H1 (cell line): Measurements from ENCODE around the gene RAB44. TPM values are rescaled to one million over a fixed set of nuclear protein-coding genes. Genes with fewer than 3 reads are reported as not detected.

Experiments
- CTCF ChIA-PET: fragments of 300-600 bp; sonication (Branson Sonifier 250); formaldehyde crosslinking; loops from one replicate; lab custom pipeline; 2021; ENCODE audit not compliant: partially characterized antibody; lab: Charles Lee
- POLR2A ChIA-PET: fragments of 300-600 bp; sonication (Branson Sonifier 250); formaldehyde crosslinking; loops from one replicate; lab custom pipeline; 2021; ENCODE audit warnings: inconsistent platforms; ENCODE audit not compliant: partially characterized antibody; lab: Charles Lee
- DNase-seq, 2 experiments: peaks; one replicate each; pipeline versions ENCODE4 v3.0.0 to v3.0.0-alpha.2; 2010 to 2022; ENCODE audit warnings: low spot score in 2 of 2, low read depth in 1 of 2, mixed read lengths in 1 of 2
- FAIRE-seq: peaks from 2 replicates; lab custom pipeline; 2011; peaks lifted over from hg19 to GRCh38; lab: Jason Lieb, UNC
- H2AFZ ChIP-seq: 2 replicates; pipeline ENCODE4 v1.8.1; 2012; ENCODE audit warnings: low read length, inconsistent platforms
- H2AK5ac ChIP-seq: 2 replicates; pipeline ENCODE4 v1.6.1; 2013; ENCODE audit warnings: low read depth, low read length
- H2BK120ac ChIP-seq: replicated peaks from 2 replicates; pipeline ENCODE3; 2013; ENCODE audit warnings: low read depth, low read length, inconsistent platforms
- H2BK12ac ChIP-seq: 2 replicates; pipeline ENCODE4 v1.6.1; 2013; ENCODE audit warnings: low read depth, low read length
- H2BK15ac ChIP-seq: 2 replicates; pipeline ENCODE4 v1.6.1; 2013; ENCODE audit warnings: low read length
- H2BK20ac ChIP-seq: 2 replicates; pipeline ENCODE4 v1.6.1; 2013; ENCODE audit warnings: low read length
- H2BK5ac ChIP-seq: 2 replicates; pipeline ENCODE4 v1.6.1; 2013; ENCODE audit warnings: low read depth, low read length
- H3K14ac ChIP-seq: 2 replicates; pipeline ENCODE4 v1.6.1; 2013; ENCODE audit warnings: inconsistent platforms; ENCODE audit not compliant: insufficient read length
- H3K18ac ChIP-seq: 2 replicates; pipeline ENCODE4 v1.6.1; 2013; ENCODE audit warnings: low read length; ENCODE audit errors: extremely low read depth
- H3K23ac ChIP-seq: 2 replicates; pipeline ENCODE4 v1.6.1; 2013; ENCODE audit warnings: inconsistent platforms; ENCODE audit not compliant: insufficient read length
- H3K23me2 ChIP-seq: 2 replicates; pipeline ENCODE4 v1.6.1; 2013; ENCODE audit warnings: low read depth, low read length
- H3K27ac ChIP-seq: 2 replicates; pipeline ENCODE4 v1.6.1; 2011; ENCODE audit warnings: low read depth, low read length, inconsistent platforms
- H3K27me3 ChIP-seq, 4 experiments: replicated peaks in 1 of 4; 1 replicate in 1 of 4; 2 replicates in 3 of 4; pipeline versions ENCODE4 v1.6.1 to v1.8.1; 2011 to 2013; ENCODE audit warnings: low read length in 3 of 4, mild to moderate bottlenecking in 3 of 4, inconsistent platforms in 2 of 4, mixed read lengths in 2 of 4, moderate library complexity in 1 of 4; ENCODE audit not compliant: control insufficient read depth in 3 of 4, insufficient read depth in 3 of 4; ENCODE audit errors: extremely low read depth in 1 of 4
- H3K36me3 ChIP-seq, 4 experiments: 2 replicates each; pipeline versions ENCODE4 v1.6.1 to v1.8.1; 2011 to 2013; ENCODE audit warnings: mild to moderate bottlenecking in 4 of 4, low read length in 3 of 4, moderate library complexity in 2 of 4, control low read depth in 1 of 4, inconsistent platforms in 1 of 4; ENCODE audit not compliant: insufficient read depth in 4 of 4, control insufficient read depth in 2 of 4
- H3K4ac ChIP-seq: replicated peaks from 2 replicates; pipeline ENCODE3; 2013; ENCODE audit warnings: low read length, low read depth, mixed read lengths, inconsistent platforms; ENCODE audit not compliant: insufficient read length
- H3K4me1 ChIP-seq, 4 experiments: replicated peaks in 1 of 4; 1 replicate in 1 of 4; 2 replicates in 3 of 4; pipeline versions ENCODE4 v1.6.1 to v1.8.1; 2011 to 2013; ENCODE audit warnings: low read length in 3 of 4, inconsistent platforms in 2 of 4, mixed read lengths in 1 of 4; ENCODE audit not compliant: insufficient read depth in 4 of 4, control insufficient read depth in 3 of 4
- H3K4me2 ChIP-seq, 2 experiments: 2 replicates each; pipeline versions ENCODE4 v1.6.1 to v1.8.1; 2011 to 2013; ENCODE audit warnings: low read depth in 2 of 2, low read length in 2 of 2, control low read depth in 1 of 2, inconsistent platforms in 1 of 2, mild to moderate bottlenecking in 1 of 2; ENCODE audit not compliant: insufficient read depth in 1 of 2
- H3K4me3 ChIP-seq, 4 experiments: fragments of 200-600, 300-600 bp in 1 of 4; sonication (generic), shearing (Covaris generic), sonication (Bioruptor Twin) in 1 of 4; 2 replicates each; pipeline versions ENCODE4 v1.5.1 to v1.8.1; 2011 to 2016; ENCODE audit warnings: low read length in 4 of 4, low read depth in 3 of 4, control low read depth in 2 of 4, inconsistent platforms in 2 of 4, mild to moderate bottlenecking in 2 of 4, mixed read lengths in 1 of 4, moderate library complexity in 1 of 4; ENCODE audit not compliant: insufficient read depth in 2 of 4; ENCODE audit errors: extremely low read depth in 1 of 4
- H3K56ac ChIP-seq: replicated peaks from 2 replicates; pipeline ENCODE3; 2013; ENCODE audit warnings: low read depth, mild to moderate bottlenecking, mixed read lengths, low read length, inconsistent platforms; ENCODE audit not compliant: insufficient read length
- H3K79me1 ChIP-seq: 2 replicates; pipeline ENCODE4 v1.6.1; 2013; ENCODE audit warnings: low read depth, low read length, control low read depth
- H3K79me2 ChIP-seq, 2 experiments: 2 replicates each; pipeline versions ENCODE4 v1.6.1 to v1.8.1; 2012 to 2013; ENCODE audit warnings: low read length in 2 of 2, mild to moderate bottlenecking in 2 of 2, inconsistent platforms in 1 of 2; ENCODE audit not compliant: insufficient read depth in 2 of 2, control insufficient read depth in 1 of 2
- H3K9ac ChIP-seq, 4 experiments: replicated peaks in 1 of 4; 1 replicate in 1 of 4; 2 replicates in 3 of 4; pipeline versions ENCODE4 v1.6.1 to v1.8.1; 2011 to 2013; ENCODE audit warnings: low read depth in 3 of 4, low read length in 3 of 4, control low read depth in 2 of 4, mild to moderate bottlenecking in 2 of 4, moderate library complexity in 2 of 4, inconsistent platforms in 1 of 4; ENCODE audit errors: extremely low read depth in 1 of 4
- H3K9me3 ChIP-seq, 2 experiments: 2 replicates each; pipeline versions ENCODE4 v1.6.1 to v1.8.1; 2012 to 2013; ENCODE audit warnings: mild to moderate bottlenecking in 2 of 2, moderate library complexity in 2 of 2, control low read depth in 1 of 2, inconsistent platforms in 1 of 2, low read depth in 1 of 2, low read length in 1 of 2, mixed read lengths in 1 of 2; ENCODE audit not compliant: insufficient read depth in 2 of 2
- H4K20me1 ChIP-seq, 2 experiments: replicated peaks in 1 of 2; 2 replicates each; pipeline versions ENCODE3 to v1.8.1; 2011 to 2013; ENCODE audit warnings: inconsistent platforms in 2 of 2, low read length in 2 of 2, mild to moderate bottlenecking in 1 of 2; ENCODE audit not compliant: insufficient read depth in 2 of 2, control insufficient read depth in 1 of 2
- H4K5ac ChIP-seq: 2 replicates; pipeline ENCODE4 v1.6.1; 2013; ENCODE audit warnings: low read length, low read depth, mixed read lengths, inconsistent platforms; ENCODE audit not compliant: insufficient read length
- H4K8ac ChIP-seq: 2 replicates; pipeline ENCODE4 v1.8.0; 2013; ENCODE audit warnings: mild to moderate bottlenecking, moderate library complexity, low read length, inconsistent platforms; ENCODE audit not compliant: insufficient read depth; ENCODE audit errors: extremely low read depth
- H4K91ac ChIP-seq: replicated peaks from 2 replicates; pipeline ENCODE3; 2013; ENCODE audit warnings: low read length, mixed read lengths, inconsistent platforms; ENCODE audit not compliant: insufficient read length
- CBX5 ChIP-seq: fragments of 300-800, 300-1000 bp; sonication (generic); IDR thresholded peaks from 2 replicates; pipeline ENCODE4 v1.7.1; 2016; ENCODE audit warnings: antibody characterized with exemption, low read length, low read depth
- CTBP2 ChIP-seq: IDR thresholded peaks from 2 replicates; pipeline ENCODE4 v1.7.0; 2011; ENCODE audit warnings: borderline replicate concordance, mild to moderate bottlenecking, moderate library complexity, mixed read lengths, low read length; ENCODE audit not compliant: insufficient read depth, insufficient read length
- EGR1 ChIP-seq: IDR thresholded peaks from 2 replicates; pipeline ENCODE4 v1.6.1; 2011; ENCODE audit warnings: low read depth, low read length, borderline replicate concordance
- EP300 ChIP-seq, 2 experiments: IDR thresholded peaks; 1 replicate in 1 of 2; 2 replicates in 1 of 2; pipeline ENCODE4 v1.6.1; 2011 to 2012; ENCODE audit warnings: low read depth in 2 of 2, low read length in 2 of 2, mild to moderate bottlenecking in 2 of 2, borderline replicate concordance in 1 of 2, inconsistent platforms in 1 of 2, moderate library complexity in 1 of 2
- EZH2 ChIP-seq: fragments of 200-600 bp; sonication (generic); IDR thresholded peaks from 2 replicates; pipeline ENCODE4 v1.7.1; 2012; ENCODE audit warnings: low read depth, mild to moderate bottlenecking, moderate library complexity, low read length, inconsistent platforms; ENCODE audit not compliant: severe bottlenecking
- KDM4A ChIP-seq: IDR thresholded peaks from one replicate; pipeline ENCODE4 v1.7.1; 2012; ENCODE audit warnings: low read depth, mild to moderate bottlenecking, moderate library complexity, low read length, inconsistent platforms; ENCODE audit not compliant: severe bottlenecking
- MAFK ChIP-seq: IDR thresholded peaks from 2 replicates; pipeline ENCODE4 v1.6.1; 2012; ENCODE audit warnings: low read depth, mild to moderate bottlenecking, improper control_type of control experiment, low read length
- POU5F1 ChIP-seq: IDR thresholded peaks from 2 replicates; pipeline ENCODE4 v1.6.1; 2011; ENCODE audit warnings: low read depth, mild to moderate bottlenecking, low read length, moderate library complexity
- RNF2 ChIP-seq: fragments of 200-900, 300-1000 bp; sonication (generic); IDR thresholded peaks from 2 replicates; pipeline ENCODE4 v1.7.1; 2016; ENCODE audit warnings: borderline replicate concordance, low read depth, mild to moderate bottlenecking, antibody characterized with exemption, low read length; ENCODE audit not compliant: poor library complexity, severe bottlenecking; ENCODE audit errors: missing control alignments
- SP1 ChIP-seq: IDR thresholded peaks from 2 replicates; pipeline ENCODE4 v1.6.1; 2011; ENCODE audit warnings: low read depth, low read length
- SRF ChIP-seq: IDR thresholded peaks from 2 replicates; pipeline ENCODE4 v1.6.1; 2011; ENCODE audit warnings: mild to moderate bottlenecking, low read depth, low read length, moderate library complexity
- SUZ12 ChIP-seq: fragments of 200-600 bp; sonication (generic); IDR thresholded peaks from 2 replicates; pipeline ENCODE4 v1.6.1; 2012; ENCODE audit warnings: mild to moderate bottlenecking, inconsistent platforms, low read length, moderate library complexity, mixed read lengths
- TAF1 ChIP-seq: IDR thresholded peaks from 2 replicates; pipeline ENCODE4 v1.6.1; 2011; ENCODE audit warnings: mild to moderate bottlenecking, low read depth, low read length
- WGBS, 2 experiments: shearing (Covaris generic) in 1 of 2; methylation state at CpG; one replicate each; pipeline versions ENCODE4 v1.1.6 to v1.1.7; 2013 to 2015; ENCODE audit warnings: low lambda C conversion rate in 2 of 2, mixed read lengths in 2 of 2, inconsistent platforms in 1 of 2, low coverage in 1 of 2, missing lambda C conversion rate in 1 of 2; ENCODE audit not compliant: insufficient replicate concordance in 2 of 2, insufficient coverage in 1 of 2, insufficient read length in 1 of 2; ENCODE audit errors: extremely low coverage in 1 of 2, missing lambda C conversion rate in 1 of 2; 5-methylcytosine and 5-hydroxymethylcytosine counted together
- polyA plus RNA-seq, 7 experiments: library from polyadenylated mRNA; depleted of rRNA in 3 of 7; stranded (reverse) in 5 of 7; unstranded in 2 of 7; fragments of >200 nt in 5 of 7; fragments of 200-250 nt in 2 of 7; gene quantifications; 1 replicate in 5 of 7; 2 replicates in 1 of 7; 4 replicates in 1 of 7; pipeline versions ENCODE4 v1.2.1 to v1.2.3, GENCODE V29; 2011 to 2013; ENCODE audit warnings: missing spikeins in 2 of 7, mixed read lengths in 2 of 7
- total RNA-seq: library from RNA; stranded (reverse); fragmentation: NEBNext Ultra II Directional; extraction: Animal tissue kit (Norgen Biotek cat#: 25700); gene quantifications from 2 replicates; pipeline ENCODE4 v1.2.1, GENCODE V29; 2021

Gene RAB44
- total and polyA plus RNA-seq, 2 of the 8 experiments (the other 6 are each of a cell fraction or from before 2014, with no cell fraction given) = 0.02 TPM; not detected in 1

DNA sequence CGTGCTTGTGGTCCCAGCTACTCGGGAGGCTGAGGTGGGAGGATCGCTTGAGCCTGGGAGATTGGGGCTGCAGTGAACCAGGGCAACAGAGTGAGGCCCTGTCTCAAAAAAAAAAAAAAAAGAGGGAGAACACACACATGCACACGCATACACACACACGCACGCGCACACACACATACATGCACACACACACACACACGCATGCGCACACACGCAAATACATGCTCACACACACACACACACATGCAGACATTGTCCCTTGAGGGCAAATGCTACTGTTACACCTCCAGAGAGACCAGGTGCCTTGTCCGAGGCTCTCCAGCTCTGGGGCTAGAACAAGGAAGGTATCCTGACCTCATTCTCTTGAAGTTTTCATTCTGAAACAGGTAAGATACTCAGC, 64.5 kb downstream of the RAB44 start:
- no peak overlapping the region for H3K27ac ChIP-seq
- WGBS, 2 experiments = 91% methylated on average over 11 of the region's 11 CpGs; no CpG with 5 or more reads in 1 of the 2 experiments
- CTCF ChIA-PET = interaction anchor here (0.8 to 5.3 kb wide), 10 partner anchors 9 to 257 kb away, joined by 3 to 83 read pairs (median 22); no protein-coding TSS in a partner anchor

More for the DNA sequence above, 64.5 kb downstream of the RAB44 start:
- H4K8ac ChIP-seq = no peak overlapping the region
- H3K36me3 ChIP-seq = no peaks in the 10 kb centered on the region
- no peaks in the 10 kb centered on the region for H3K79me1 ChIP-seq
- no peak overlapping the region for H4K5ac ChIP-seq
- H3K23ac ChIP-seq = no peak overlapping the region
- H3K56ac ChIP-seq = no peak overlapping the region
- H2BK120ac ChIP-seq = no peak overlapping the region
- H3K27me3 ChIP-seq = no peaks in the 10 kb centered on the region
- no peak for TF ChIP-seq CTBP2
- no peak for TF ChIP-seq SP1
- TF ChIP-seq EZH2 = no peak
- TF ChIP-seq CBX5 = no peak
- no peak for TF ChIP-seq POU5F1
- TF ChIP-seq SRF = no peak
- TF ChIP-seq SUZ12 = no peak
- TF ChIP-seq RNF2 = no peak
- no peak for TF ChIP-seq TAF1
- no peak for TF ChIP-seq MAFK
- TF ChIP-seq EP300 (IDR thresholded peaks at IDR 0.05; ENCODE audit: borderline replicate concordance in 1 of 2, low read depth in 2 of 2, low read length in 2 of 2) = no peak
- no peak for TF ChIP-seq EGR1
- no peak for TF ChIP-seq KDM4A
- POLR2A ChIA-PET = interaction anchor here (0.6 kb wide), 1 partner anchor 284 kb away, joined by 3 read pairs; no protein-coding TSS in a partner anchor
- no peak overlapping the region for H2AFZ ChIP-seq
- no peak overlapping the region for H3K14ac ChIP-seq
- no peak overlapping the region for H2BK5ac ChIP-seq
- no peak overlapping the region for H2BK20ac ChIP-seq
- no peaks in the 10 kb centered on the region for H3K9me3 ChIP-seq
- peaks cover 0 to 2% of the 10 kb centered on the region in 2 experiments for H4K20me1 ChIP-seq
- no peak overlapping the region for H2BK12ac ChIP-seq
- DNase-seq = no peak
- H2AK5ac ChIP-seq = no peak overlapping the region
- H3K79me2 ChIP-seq = no peaks in the 10 kb centered on the region
- no peak overlapping the region for H4K91ac ChIP-seq
- no peak overlapping the region for H3K4me2 ChIP-seq
- no peak overlapping the region for H3K4ac ChIP-seq
- H3K4me3 ChIP-seq = no peak overlapping the region
- peaks cover 0 to 10% (median 3%) of the 10 kb centered on the region in 4 experiments; a peak in 5 of 7 replicates for H3K4me1 ChIP-seq
- no peak overlapping the region for H2BK15ac ChIP-seq
- no peak overlapping the region for H3K18ac ChIP-seq
- FAIRE-seq = no peak
- no peak overlapping the region for H3K9ac ChIP-seq
- no peaks in the 10 kb centered on the region for H3K23me2 ChIP-seq
